Esophagus squamous epithelium (tissue), 5 donors: Measurements from ENCODE around the gene LKAAEAR1. TPM values are rescaled to one million over a fixed set of nuclear protein-coding genes. Genes with fewer than 3 reads are reported as not detected.
A peak's percentile ranks its signal among the peaks of the same experiment; 100 is the strongest.
"Not testable (repeated sequence)": the region's sequence is repeated elsewhere in the genome, so short reads cannot be mapped to it uniquely, and the experiment has no call there.

ENCODE experiments used
- DNase-seq: peaks from one replicate; lab custom pipeline; 2025; lab: John Stamatoyannopoulos, UW
- H3K27ac ChIP-seq, 4 donors: fragments of 200-600 bp; sonication (generic); one replicate each; pipeline ENCODE4 v1.5.1; 2016 to 2019; ENCODE audit warnings: mild to moderate bottlenecking in 1 of 4
- H3K27me3 ChIP-seq, 4 donors: fragments of 200-600 bp; sonication (generic); 1 replicate in 3 of 4; 2 replicates in 1 of 4; pipeline versions ENCODE4 v1.5.1 to v1.6.0; 2017 to 2021; ENCODE audit warnings: antibody characterized with exemption in 1 of 4
- H3K36me3 ChIP-seq, 3 donors: fragments of 200-600 bp; sonication (generic); one replicate each; pipeline ENCODE4 v1.5.1; 2016 to 2019
- H3K4me1 ChIP-seq, 3 donors: fragments of 200-600 bp; sonication (generic); one replicate each; pipeline ENCODE4 v1.5.1; 2017 to 2019
- H3K4me3 ChIP-seq, 4 donors: fragments of 200-600 bp; sonication (generic); 1 replicate in 3 of 4; 2 replicates in 1 of 4; pipeline ENCODE4 v1.5.1; 2016 to 2019; ENCODE audit warnings: mild to moderate bottlenecking in 2 of 4, moderate library complexity in 1 of 4
- H3K9me3 ChIP-seq, 3 donors: fragments of 200-600 bp; sonication (generic); one replicate each; pipeline ENCODE4 v1.5.1; 2016 to 2019
- CTCF ChIP-seq, 6 experiments: fragments of 450-650 bp in 4 of 6; fragments of 200-600 bp in 2 of 6; sonication (generic) in 2 of 6; IDR thresholded peaks; one replicate each; pipeline ENCODE4 v1.5.1; 2016 to 2019; ENCODE audit warnings: antibody characterized with exemption in 6 of 6, mild to moderate bottlenecking in 4 of 6, moderate library complexity in 4 of 6
- POLR2A ChIP-seq, 4 donors: fragments of 450-650 bp; IDR thresholded peaks; one replicate each; pipeline ENCODE4 v1.6.1; 2017; ENCODE audit warnings: antibody characterized with exemption in 4 of 4, mild to moderate bottlenecking in 4 of 4, moderate library complexity in 3 of 4
- WGBS, 2 donors: methylation state at CpG; one replicate each; pipeline ENCODE4 v1.1.5; 2018; 5-methylcytosine and 5-hydroxymethylcytosine counted together
- intact Hi-C: fragments of 100-400 bp; cut with DNase I; formaldehyde crosslinking; loops from one replicate; pipeline ENCODE4 v1.15.0; 2022
- total RNA-seq, 4 donors: library from RNA; depleted of rRNA; stranded (reverse); fragments of >200 nt; gene quantifications; one replicate each; pipeline ENCODE4 v1.1.0, GENCODE V29; 2016
- donor health status: DM: yes; HTN: yes; CAD: no.

LKAAEAR1 gene
- total RNA-seq, 4 donors from 2014 or later = not detected

- H3K4me3 ChIP-seq = no peak overlapping the region
- peaks cover 0 to 49% (median 0%) of the 10 kb centered on the region in 4 donors for H3K27me3 ChIP-seq
- intact Hi-C loops = no loop called here
- H3K36me3 ChIP-seq = no peaks in the 10 kb centered on the region
- peaks cover 0 to 10% (median 4%) of the 10 kb centered on the region in 3 donors for H3K4me1 ChIP-seq
- no peak overlapping the region for H3K27ac ChIP-seq
- TF ChIP-seq POLR2A (IDR thresholded peaks at IDR 0.05) (no peak), CTCF (IDR thresholded peaks at IDR 0.05) (no peak)
- no peak for DNase-seq
- 69 to 85% methylated on average over 8 to 11 of the region's 12 CpGs for WGBS, 2 donors
- H3K9me3 ChIP-seq = no peaks in the 10 kb centered on the region
Measured at GRCh38 chr20:64121586-64121985, 37.4 kb upstream of the LKAAEAR1 start.

DNA sequence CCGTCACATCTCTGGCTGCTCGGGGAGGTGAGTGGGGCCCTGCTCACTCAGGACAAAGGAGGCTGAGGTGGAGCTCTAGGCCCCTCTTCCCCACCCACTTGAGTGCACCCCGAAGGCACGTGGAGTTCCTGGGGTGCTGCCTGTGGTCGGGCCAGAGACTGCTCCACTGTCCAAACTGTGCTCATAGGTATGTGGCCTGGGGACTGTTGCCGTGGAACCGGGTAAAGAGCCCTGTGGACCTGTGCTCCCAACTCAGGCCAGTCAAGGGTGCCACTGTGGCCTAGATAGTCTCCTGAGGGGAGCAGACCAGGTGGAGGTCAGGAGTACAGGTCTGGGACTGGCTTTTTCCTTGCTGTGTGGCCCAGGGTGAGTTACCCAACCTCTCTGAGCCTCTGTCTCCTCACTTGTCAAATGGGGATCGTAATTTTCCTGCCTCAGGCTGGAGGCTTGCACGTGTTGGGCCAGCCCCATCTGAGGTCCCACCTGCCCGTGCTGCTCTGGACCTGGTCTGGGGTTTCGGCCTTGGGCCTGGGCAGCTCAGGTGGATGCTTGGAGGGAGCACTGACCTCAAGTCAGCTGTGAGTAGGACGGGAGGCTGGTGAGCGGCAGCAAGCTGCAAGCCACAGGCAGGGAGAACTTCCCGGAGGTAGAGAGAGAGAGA, 35.6 kb upstream of the LKAAEAR1 start:
- Histone ChIP-seq H3K4me1 (peaks cover 0 to 10% (median 4%) of the 10 kb centered on the region in 3 donors), H3K4me3 (peak overlapping the region in 2 of 4 donors; percentile 21 to 49), H3K27ac (no peak overlapping the region), H3K9me3 (no peaks in the 10 kb centered on the region), H3K36me3 (no peaks in the 10 kb centered on the region), H3K27me3 (peaks cover 0 to 44% (median 0%) of the 10 kb centered on the region in 4 donors)
- DNase-seq = no peak
- TF ChIP-seq CTCF (IDR thresholded peaks at IDR 0.05) (no peak), POLR2A (IDR thresholded peaks at IDR 0.05) (no peak)
- WGBS, 2 donors = 40 to 80% methylated on average over 1 to 3 of the region's 14 CpGs
- intact Hi-C loops = no loop called here

DNA sequence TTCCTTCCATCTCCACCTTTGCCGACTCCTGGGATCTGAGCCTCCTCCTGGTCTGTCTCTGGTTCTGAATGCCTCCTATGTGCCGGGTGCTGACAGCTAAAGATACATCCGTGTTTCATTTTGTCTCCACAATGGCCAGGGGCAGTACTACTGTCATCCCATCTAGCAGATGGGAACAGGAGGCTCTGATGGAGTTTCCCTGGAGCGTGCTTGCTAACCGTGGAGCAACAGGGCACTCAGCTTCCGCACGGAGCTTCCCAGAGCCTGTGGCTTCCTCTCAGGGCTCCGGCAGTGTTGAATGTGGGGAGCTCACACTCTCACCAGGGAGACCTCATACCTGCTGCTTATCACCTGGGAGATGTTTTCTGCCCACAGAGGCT, 35.1 kb upstream of the LKAAEAR1 start:
- Histone ChIP-seq H3K27me3 (peaks cover 0 to 39% (median 0%) of the 10 kb centered on the region in 4 donors), H3K4me1 (peaks cover 0 to 10% (median 4%) of the 10 kb centered on the region in 3 donors), H3K36me3 (no peaks in the 10 kb centered on the region), H3K27ac (no peak overlapping the region), H3K9me3 (no peaks in the 10 kb centered on the region), H3K4me3 (no peak overlapping the region)
- intact Hi-C loops = no loop called here
- WGBS, 2 donors = 82 to 86% methylated on average over 7 of the region's 8 CpGs
- DNase-seq = no peak
- TF ChIP-seq CTCF (IDR thresholded peaks at IDR 0.05) = no peak
- no peak for TF ChIP-seq POLR2A (IDR thresholded peaks at IDR 0.05)

- H3K27ac ChIP-seq, intact Hi-C loops, H3K4me1 ChIP-seq, H3K36me3 ChIP-seq, DNase-seq, H3K9me3 ChIP-seq, H3K4me3 ChIP-seq: not testable (repeated sequence)
- H3K27me3 ChIP-seq = peaks cover 0 to 23% (median 0%) of the 10 kb centered on the region in 4 donors
- no CpG with 5 or more reads among the region's 6 CpGs for WGBS, 2 donors
Measured at GRCh38 chr20:64117432-64117777, 33.2 kb upstream of the LKAAEAR1 start.

DNA sequence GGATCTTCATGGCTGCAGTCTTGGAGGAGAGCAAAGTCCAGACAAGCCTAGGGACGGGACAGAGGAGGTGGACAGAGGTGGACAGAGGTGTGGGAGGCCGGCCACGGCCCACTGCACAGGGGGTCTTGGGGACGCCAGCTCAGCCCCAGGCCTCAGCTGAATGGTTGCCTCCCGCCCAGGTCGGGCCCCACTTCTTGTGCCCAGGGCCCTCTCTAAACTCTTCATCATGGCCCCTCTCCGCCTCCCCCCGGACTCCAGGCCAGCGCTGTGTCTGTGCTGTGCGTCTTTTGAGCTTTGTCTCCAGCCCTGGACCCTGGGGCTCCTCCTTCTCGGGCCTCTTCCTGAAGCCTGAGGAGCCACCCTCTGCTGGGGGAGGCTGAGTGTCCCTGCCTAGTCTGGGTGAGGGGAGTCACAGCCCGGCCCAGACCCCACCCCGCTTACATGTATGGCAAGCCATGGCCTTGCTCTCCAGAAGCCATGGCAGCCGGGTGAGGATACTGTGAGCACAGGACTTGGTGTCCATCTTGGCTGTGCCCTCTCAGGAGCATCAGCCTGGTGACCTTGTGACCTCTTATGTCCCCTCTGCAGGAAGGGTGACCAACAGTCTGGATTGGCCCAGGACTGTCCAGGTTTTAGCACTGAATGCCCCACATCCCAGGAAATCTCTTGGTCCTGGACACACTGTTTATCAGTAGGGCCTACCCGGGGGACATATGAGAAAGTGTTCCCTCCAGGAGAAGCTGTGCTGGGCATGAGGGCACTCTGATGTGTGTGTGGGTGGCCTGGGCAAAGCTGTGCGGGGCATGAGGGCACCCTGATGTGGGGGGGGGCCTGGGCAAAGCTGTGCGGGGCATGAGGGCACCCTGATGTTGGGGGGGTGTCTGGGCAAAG, 32.6 kb upstream of the LKAAEAR1 start:
- Histone ChIP-seq H3K4me1 (peaks cover 0 to 10% (median 4%) of the 10 kb centered on the region in 3 donors), H3K9me3 (no peaks in the 10 kb centered on the region), H3K27ac (no peak overlapping the region), H3K36me3 (no peaks in the 10 kb centered on the region), H3K27me3 (peaks cover 0 to 18% (median 0%) of the 10 kb centered on the region in 4 donors), H3K4me3 (no peak overlapping the region)
- 65 to 90% methylated on average over 11 of the region's 17 CpGs for WGBS, 2 donors
- no peak for TF ChIP-seq POLR2A (IDR thresholded peaks at IDR 0.05)
- TF ChIP-seq CTCF (IDR thresholded peaks at IDR 0.05) = no peak
- intact Hi-C loops = no loop called here
- no peak for DNase-seq
